Endothelial cell (in vitro differentiated cells): Measurements from ENCODE around the gene TLN1. TPM values are rescaled to one million over a fixed set of nuclear protein-coding genes. Genes with fewer than 3 reads are reported as not detected.

Source experiments
- DNase-seq: peaks from one replicate; pipeline ENCODE4 v3.0.0; 2021; ENCODE audit warnings: low spot score
- H3K27ac Mint-ChIP-seq: one replicate; pipeline ENCODE4 v1.8.0; 2021; ENCODE audit warnings: mixed read lengths, inconsistent platforms; ENCODE audit not compliant: unreplicated experiment
- H3K27me3 Mint-ChIP-seq: one replicate; pipeline ENCODE4 v1.8.0; 2021; ENCODE audit warnings: mild to moderate bottlenecking, moderate library complexity, mixed read lengths, inconsistent platforms; ENCODE audit not compliant: unreplicated experiment
- H3K36me3 Mint-ChIP-seq: one replicate; pipeline ENCODE4 v1.8.0; 2021; ENCODE audit warnings: mild to moderate bottlenecking, low read depth, mixed read lengths, inconsistent platforms; ENCODE audit not compliant: unreplicated experiment
- H3K4me1 Mint-ChIP-seq: one replicate; pipeline ENCODE4 v1.8.0; 2021; ENCODE audit warnings: mild to moderate bottlenecking, mixed read lengths, inconsistent platforms; ENCODE audit not compliant: unreplicated experiment
- H3K4me3 Mint-ChIP-seq: one replicate; pipeline ENCODE4 v1.8.0; 2021; ENCODE audit warnings: mild to moderate bottlenecking, mixed read lengths, inconsistent platforms; ENCODE audit not compliant: unreplicated experiment
- H3K9me3 Mint-ChIP-seq: one replicate; pipeline ENCODE4 v1.8.0; 2021; ENCODE audit warnings: mixed read lengths, inconsistent platforms; ENCODE audit not compliant: unreplicated experiment
- total RNA-seq: library from RNA; stranded (reverse); fragmentation: NEBNext Ultra II Directional; extraction: Animal tissue kit (Norgen Biotek cat#: 25700); gene quantifications from one replicate; pipeline ENCODE4 v1.2.1, GENCODE V29; 2021; ENCODE audit not compliant: unreplicated experiment
- TF ChIP-seq, protein P1 (sequence below): fragments of 200-600 bp; sonication (generic); IDR thresholded peaks from one replicate; pipeline ENCODE4 v1.5.0; 2021; ENCODE audit warnings: antibody characterized with exemption; ENCODE audit not compliant: unreplicated experiment

TLN1 gene
- total RNA-seq, 1 donor from 2014 or later: 370 TPM

DNA sequence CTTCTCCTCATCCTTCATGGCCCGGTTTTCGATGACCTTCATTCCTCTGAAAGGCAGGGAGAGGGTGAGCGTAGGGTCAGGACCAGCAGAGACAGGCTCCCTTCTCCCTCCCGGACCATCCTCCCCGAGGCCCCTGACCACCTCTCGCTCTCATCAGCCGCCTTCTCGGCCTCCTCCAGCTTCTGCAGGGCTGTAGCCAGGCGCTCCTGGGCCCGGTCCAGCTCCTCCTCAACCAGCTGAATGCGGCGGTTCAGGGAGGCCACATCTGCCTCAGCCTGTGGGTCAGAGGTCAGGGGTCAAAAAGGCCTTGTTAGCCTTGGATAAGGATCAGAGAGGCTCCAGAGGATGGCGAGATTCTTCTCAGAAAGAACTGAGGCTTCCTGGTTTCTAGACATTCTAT lies 46.5 kb downstream of the TLN1 start:
- H3K4me1 Mint-ChIP-seq: peaks cover 37% of the 10 kb centered on the region
- H3K4me3 Mint-ChIP-seq: no peak overlapping the region
- peaks cover 33% of the 10 kb centered on the region for H3K36me3 Mint-ChIP-seq
- H3K27me3 Mint-ChIP-seq: peaks cover 11% of the 10 kb centered on the region
- TF ChIP-seq, protein P1, sequence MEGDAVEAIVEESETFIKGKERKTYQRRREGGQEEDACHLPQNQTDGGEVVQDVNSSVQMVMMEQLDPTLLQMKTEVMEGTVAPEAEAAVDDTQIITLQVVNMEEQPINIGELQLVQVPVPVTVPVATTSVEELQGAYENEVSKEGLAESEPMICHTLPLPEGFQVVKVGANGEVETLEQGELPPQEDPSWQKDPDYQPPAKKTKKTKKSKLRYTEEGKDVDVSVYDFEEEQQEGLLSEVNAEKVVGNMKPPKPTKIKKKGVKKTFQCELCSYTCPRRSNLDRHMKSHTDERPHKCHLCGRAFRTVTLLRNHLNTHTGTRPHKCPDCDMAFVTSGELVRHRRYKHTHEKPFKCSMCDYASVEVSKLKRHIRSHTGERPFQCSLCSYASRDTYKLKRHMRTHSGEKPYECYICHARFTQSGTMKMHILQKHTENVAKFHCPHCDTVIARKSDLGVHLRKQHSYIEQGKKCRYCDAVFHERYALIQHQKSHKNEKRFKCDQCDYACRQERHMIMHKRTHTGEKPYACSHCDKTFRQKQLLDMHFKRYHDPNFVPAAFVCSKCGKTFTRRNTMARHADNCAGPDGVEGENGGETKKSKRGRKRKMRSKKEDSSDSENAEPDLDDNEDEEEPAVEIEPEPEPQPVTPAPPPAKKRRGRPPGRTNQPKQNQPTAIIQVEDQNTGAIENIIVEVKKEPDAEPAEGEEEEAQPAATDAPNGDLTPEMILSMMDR: no peak
- DNase-seq: no peak
- H3K9me3 Mint-ChIP-seq: no peaks in the 10 kb centered on the region
- no peak overlapping the region for H3K27ac Mint-ChIP-seq

GRCh38 chr9:35684921-35685320 lies 47.1 kb downstream of the TLN1 start:
- TF ChIP-seq, protein P1: no peak
- Mint-ChIP-seq H3K27me3 (peaks cover 11% of the 10 kb centered on the region), H3K4me1 (peaks cover 40% of the 10 kb centered on the region), H3K27ac (no peak overlapping the region), H3K4me3 (no peak overlapping the region), H3K36me3 (peaks cover 33% of the 10 kb centered on the region), H3K9me3 (no peaks in the 10 kb centered on the region)
- DNase-seq: no peak

DNA sequence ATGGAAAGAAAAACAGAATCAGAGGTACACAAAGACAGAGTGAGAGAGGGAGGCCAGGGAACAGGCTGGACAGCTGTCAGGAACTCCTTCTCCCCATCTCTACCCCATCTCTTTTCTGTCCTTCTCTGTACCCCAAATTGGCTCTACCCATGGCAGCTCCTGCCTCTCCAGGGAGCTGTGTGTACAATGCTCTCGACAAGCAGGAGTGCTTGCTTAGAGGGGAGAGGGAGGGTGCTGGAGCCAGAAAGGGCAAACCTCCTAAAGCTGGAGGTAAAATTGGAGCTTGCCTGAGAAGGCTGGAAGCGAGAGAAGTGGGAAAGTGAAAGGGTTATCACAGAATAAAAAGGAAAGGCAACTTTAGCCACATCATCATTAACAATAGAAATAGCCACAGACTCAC lies 48.7 kb downstream of the TLN1 start:
- Mint-ChIP-seq H3K9me3 (no peaks in the 10 kb centered on the region), H3K27me3 (peaks cover 8% of the 10 kb centered on the region), H3K27ac (no peak overlapping the region), H3K4me1 (peaks cover 42% of the 10 kb centered on the region), H3K36me3 (peaks cover 33% of the 10 kb centered on the region), H3K4me3 (peak overlapping the region; percentile 61)
- DNase-seq: no peak
- TF ChIP-seq, protein P1: no peak

DNA sequence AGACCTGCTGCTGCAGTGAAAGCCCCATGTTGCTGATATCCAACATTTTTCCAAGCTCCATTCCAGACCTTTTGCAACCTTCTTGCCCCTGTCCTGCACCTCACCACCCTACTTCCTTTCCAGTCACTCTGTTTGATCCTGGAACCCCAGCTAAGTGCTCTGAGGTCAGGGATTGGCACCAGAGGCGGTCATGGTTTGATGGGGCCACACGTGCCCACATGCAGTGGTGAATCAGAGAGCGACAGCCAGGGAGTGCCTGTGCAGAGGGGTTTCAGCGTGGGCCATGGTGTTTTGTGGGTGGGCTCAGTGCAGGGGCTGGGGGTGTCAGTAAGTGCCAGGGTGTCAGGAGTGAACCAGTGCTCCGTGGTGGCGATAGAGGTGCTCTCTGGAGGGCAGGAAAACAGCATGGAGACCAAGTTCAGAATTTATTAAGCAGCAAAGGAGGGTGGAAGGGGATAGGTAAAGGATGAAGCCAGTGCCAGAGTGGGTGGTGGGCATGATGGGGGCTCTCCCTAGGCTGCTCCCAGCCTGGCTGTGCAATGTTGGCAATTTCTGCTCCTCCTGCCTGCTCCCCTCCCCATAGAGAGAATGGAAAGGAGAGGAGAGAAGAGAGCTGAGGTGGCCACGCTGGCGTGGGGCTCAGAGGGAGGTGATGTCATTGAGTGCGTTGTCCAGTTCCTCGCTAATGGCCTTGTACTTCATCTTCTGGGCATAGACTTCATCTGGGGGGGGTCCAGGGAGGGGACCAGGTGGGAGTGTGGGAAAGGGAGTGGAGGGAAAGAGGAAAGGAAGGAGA lies 49.3 kb downstream of the TLN1 start:
- DNase-seq: no peak
- TF ChIP-seq, protein P1: no peak
- Mint-ChIP-seq H3K9me3 (no peaks in the 10 kb centered on the region), H3K4me1 (peaks cover 39% of the 10 kb centered on the region), H3K36me3 (peaks cover 33% of the 10 kb centered on the region), H3K27me3 (peaks cover 8% of the 10 kb centered on the region), H3K4me3 (peak overlapping the region; percentile 61), H3K27ac (no peak overlapping the region)

- H3K27ac Mint-ChIP-seq: no peak overlapping the region
- H3K36me3 Mint-ChIP-seq: peaks cover 28% of the 10 kb centered on the region
- peaks cover 5% of the 10 kb centered on the region for H3K27me3 Mint-ChIP-seq
- no peaks in the 10 kb centered on the region for H3K9me3 Mint-ChIP-seq
- TF ChIP-seq, protein P1: no peak
- peaks cover 40% of the 10 kb centered on the region for H3K4me1 Mint-ChIP-seq
- peak overlapping the region; percentile 56 for H3K4me3 Mint-ChIP-seq
- DNase-seq: no peak
Measured at GRCh38 chr9:35682051-35682450, 49.9 kb downstream of the TLN1 start.
